Renal pelvis (tissue), 4 donors: Measurements from ENCODE around the gene KCNQ5. TPM values are rescaled to one million over a fixed set of nuclear protein-coding genes. Genes with fewer than 3 reads are reported as not detected.
"Not testable (repeated sequence)": the region's sequence is repeated elsewhere in the genome, so short reads cannot be mapped to it uniquely, and the experiment has no call there.

Experiments
- DNase-seq: peaks from one replicate; pipeline ENCODE4 v3.0.0-alpha.2; 2013
- polyA plus RNA-seq, 3 donors: library from polyadenylated mRNA; unstranded; fragments of 120-200 nt; gene quantifications; one replicate each; pipeline ENCODE4 v1.2.1, GENCODE V29; 2013; ENCODE audit not compliant: insufficient read length in 3 of 3

The KCNQ5 gene
- polyA plus RNA-seq, 3 donors: 0.21 to 0.34 (median 0.31) TPM

GRCh38 chr6:73180763-73181619 lies 559.1 kb downstream of the KCNQ5 start:
- peak; percentile 43 for DNase-seq

GRCh38 chr6:73182021-73182607 lies 560.2 kb downstream of the KCNQ5 start:
- DNase-seq: no peak

GRCh38 chr6:73193302-73193701 lies 571.4 kb downstream of the KCNQ5 start:
- DNase-seq: not testable (repeated sequence)

GRCh38 chr6:73194744-73195143 lies 572.9 kb downstream of the KCNQ5 start:
- DNase-seq: no peak

- DNase-seq: no peak
Measured at GRCh38 chr6:73200247-73200646, 578.4 kb downstream of the KCNQ5 start.

GRCh38 chr6:73200735-73201134 lies 578.9 kb downstream of the KCNQ5 start:
- DNase-seq: no peak

GRCh38 chr6:73203098-73203497 lies 581.2 kb downstream of the KCNQ5 start:
- no peak for DNase-seq

GRCh38 chr6:73204252-73204651 lies 582.4 kb downstream of the KCNQ5 start:
- no peak for DNase-seq

- no peak for DNase-seq
Measured at GRCh38 chr6:73207221-73207837, 585.5 kb downstream of the KCNQ5 start.

- DNase-seq: no peak
Measured at GRCh38 chr6:73209117-73209516, 587.3 kb downstream of the KCNQ5 start.

- DNase-seq: no peak
Measured at GRCh38 chr6:73216859-73217258, 595.0 kb downstream of the KCNQ5 start.

- no peak for DNase-seq
Measured at GRCh38 chr6:73225396-73225795, 603.5 kb downstream of the KCNQ5 start, which contains the start of gene KHDC1L. Gene KHDC1L, minus strand, starts transcription at chr6:73225496. Its CDS starts 88 bp downstream, at chr6:73225408.

GRCh38 chr6:73227606-73228255 lies 605.9 kb downstream of the KCNQ5 start:
- no peak for DNase-seq

- DNase-seq: no peak
Measured at GRCh38 chr6:73231986-73232391, 610.1 kb downstream of the KCNQ5 start.

- no peak for DNase-seq
Measured at GRCh38 chr6:73233048-73233447, 611.2 kb downstream of the KCNQ5 start.

- not testable (repeated sequence) for DNase-seq
Measured at GRCh38 chr6:73233971-73234370, 612.1 kb downstream of the KCNQ5 start.

GRCh38 chr6:73234733-73235132 lies 612.9 kb downstream of the KCNQ5 start:
- no peak for DNase-seq

- DNase-seq: no peak
Measured at GRCh38 chr6:73236144-73236750, 614.4 kb downstream of the KCNQ5 start.

- no peak for DNase-seq
Measured at GRCh38 chr6:73240730-73241129, 618.9 kb downstream of the KCNQ5 start.

GRCh38 chr6:73242001-73242400 lies 620.1 kb downstream of the KCNQ5 start:
- DNase-seq: no peak
